SK-N-MC (cell line): Measurements from ENCODE around the gene RTL9.
"Not testable (repeated sequence)": the region's sequence is repeated elsewhere in the genome, so short reads cannot be mapped to it uniquely, and the experiment has no call there.

Experiments
- DNase-seq: peaks from one replicate; pipeline ENCODE4 v3.0.0-alpha.2; 2011; ENCODE audit warnings: low read depth, low spot score
- H3K27ac ChIP-seq: fragments of 200-600 bp; sonication (generic); 2 replicates; pipeline ENCODE4 v1.5.1; 2016; ENCODE audit warnings: mixed run types
- H3K36me3 ChIP-seq: fragments of 200-600 bp; sonication (generic); 2 replicates; pipeline ENCODE4 v1.6.1; 2017; ENCODE audit warnings: antibody characterized with exemption, low read length, mixed read lengths; ENCODE audit not compliant: insufficient read depth
- H3K4me3 ChIP-seq: fragments of 200-600 bp; sonication (generic); 2 replicates; pipeline ENCODE4 v1.5.1; 2016
- H3K9ac ChIP-seq: fragments of 200-600 bp; sonication (generic); 2 replicates; pipeline ENCODE4 v1.8.0; 2017; ENCODE audit warnings: mixed run types, mixed read lengths; ENCODE audit not compliant: insufficient read length
- H3K9me3 ChIP-seq: fragments of 200-600 bp; sonication (generic); 2 replicates; pipeline ENCODE4 v1.6.1; 2017; ENCODE audit warnings: low read depth, mild to moderate bottlenecking, antibody characterized with exemption, low read length, moderate library complexity, mixed read lengths
- EZH2 ChIP-seq: fragments of 200-600 bp; sonication (generic); IDR thresholded peaks from one replicate; pipeline ENCODE4 v1.6.1; 2017; ENCODE audit warnings: antibody characterized with exemption
- FOXP2 ChIP-seq: optimal IDR thresholded peaks from 2 replicates; pipeline ENCODE3; 2011; ENCODE audit warnings: mild to moderate bottlenecking, moderate library complexity; ENCODE audit not compliant: insufficient read depth; ENCODE audit errors: extremely low read length, control extremely low read depth
- POLR2AphosphoS5 ChIP-seq: IDR thresholded peaks from 2 replicates; pipeline ENCODE4 v1.6.1; 2012; ENCODE audit warnings: mild to moderate bottlenecking, low read depth, low read length, borderline replicate concordance

The RTL9 gene

GRCh38 chrX:110331444-110332030 is 27.1 kb upstream of the RTL9 start:
- no peak overlapping the region for H3K9ac ChIP-seq
- DNase-seq, result no peak
- TF ChIP-seq EZH2 (no peak), FOXP2 (no peak), POLR2AphosphoS5 (no peak)
- no peaks in the 10 kb centered on the region for H3K9me3 ChIP-seq
- H3K4me3 ChIP-seq, result no peak overlapping the region
- no peak overlapping the region for H3K27ac ChIP-seq
- no peaks in the 10 kb centered on the region for H3K36me3 ChIP-seq

GRCh38 chrX:110333458-110333857 is 25.2 kb upstream of the RTL9 start:
- H3K36me3 ChIP-seq, DNase-seq, H3K27ac ChIP-seq, H3K9me3 ChIP-seq, H3K9ac ChIP-seq, H3K4me3 ChIP-seq: not testable (repeated sequence)

- H3K36me3 ChIP-seq, result no peaks in the 10 kb centered on the region
- no peaks in the 10 kb centered on the region for H3K9me3 ChIP-seq
- H3K27ac ChIP-seq, result no peak overlapping the region
- no peak overlapping the region for H3K4me3 ChIP-seq
- no peak for TF ChIP-seq POLR2AphosphoS5
- no peak for TF ChIP-seq FOXP2
- no peak for TF ChIP-seq EZH2
- no peak for DNase-seq
- H3K9ac ChIP-seq, result no peak overlapping the region
These were observed 19.7 kb upstream of the RTL9 start for GRCh38 chrX:110338935-110339334.

GRCh38 chrX:110341189-110342035 is 17.2 kb upstream of the RTL9 start:
- TF ChIP-seq FOXP2 (no peak), EZH2 (no peak), POLR2AphosphoS5 (no peak)
- peak overlapping the region; percentile 20 for H3K4me3 ChIP-seq
- no peaks in the 10 kb centered on the region for H3K9me3 ChIP-seq
- peak overlapping the region; percentile 21 for H3K9ac ChIP-seq
- H3K27ac ChIP-seq, result peak overlapping the region; percentile 65
- no peaks in the 10 kb centered on the region for H3K36me3 ChIP-seq
- peak; percentile 20 for DNase-seq

- H3K9me3 ChIP-seq, result no peaks in the 10 kb centered on the region
- H3K4me3 ChIP-seq, result no peak overlapping the region
- no peak overlapping the region for H3K9ac ChIP-seq
- H3K27ac ChIP-seq, result no peak overlapping the region
- H3K36me3 ChIP-seq, result no peaks in the 10 kb centered on the region
- DNase-seq, result no peak
- TF ChIP-seq POLR2AphosphoS5 (no peak), FOXP2 (no peak), EZH2 (no peak)
These were observed 12.0 kb upstream of the RTL9 start for GRCh38 chrX:110346681-110347080.

- TF ChIP-seq FOXP2 (no peak), EZH2 (no peak), POLR2AphosphoS5 (no peak)
- H3K9ac ChIP-seq, result no peak overlapping the region
These were observed 625 bp downstream of the RTL9 start for GRCh38 chrX:110359273-110359672.

GRCh38 chrX:110363244-110363643 is 4.6 kb downstream of the RTL9 start:
- no peak for DNase-seq
- Histone ChIP-seq H3K9me3 (no peaks in the 10 kb centered on the region), H3K4me3 (no peak overlapping the region), H3K27ac (no peak overlapping the region), H3K36me3 (no peaks in the 10 kb centered on the region), H3K9ac (no peak overlapping the region)
- TF ChIP-seq FOXP2 (no peak), EZH2 (no peak), POLR2AphosphoS5 (no peak)

More at GRCh38 chrX:110359273-110359672, 625 bp downstream of the RTL9 start:
- Histone ChIP-seq H3K9me3 (no peaks in the 10 kb centered on the region), H3K36me3 (no peaks in the 10 kb centered on the region), H3K4me3 (no peak overlapping the region), H3K27ac (no peak overlapping the region)
- DNase-seq, result no peak

GRCh38 chrX:110373310-110373709 is 14.7 kb downstream of the RTL9 start:
- Histone ChIP-seq H3K9me3 (no peaks in the 10 kb centered on the region), H3K9ac (no peak overlapping the region), H3K27ac (no peak overlapping the region), H3K36me3 (no peaks in the 10 kb centered on the region), H3K4me3 (no peak overlapping the region)
- TF ChIP-seq EZH2 (no peak), FOXP2 (no peak), POLR2AphosphoS5 (no peak)
- no peak for DNase-seq

GRCh38 chrX:110374559-110374958 is 15.9 kb downstream of the RTL9 start:
- no peak for DNase-seq
- no peaks in the 10 kb centered on the region for H3K36me3 ChIP-seq
- TF ChIP-seq POLR2AphosphoS5 (no peak), EZH2 (no peak), FOXP2 (no peak)
- no peak overlapping the region for H3K9ac ChIP-seq
- H3K9me3 ChIP-seq, result no peaks in the 10 kb centered on the region
- H3K27ac ChIP-seq, result no peak overlapping the region
- H3K4me3 ChIP-seq, result no peak overlapping the region
